Measurements from ENCODE around the gene ANXA9.

DNA sequence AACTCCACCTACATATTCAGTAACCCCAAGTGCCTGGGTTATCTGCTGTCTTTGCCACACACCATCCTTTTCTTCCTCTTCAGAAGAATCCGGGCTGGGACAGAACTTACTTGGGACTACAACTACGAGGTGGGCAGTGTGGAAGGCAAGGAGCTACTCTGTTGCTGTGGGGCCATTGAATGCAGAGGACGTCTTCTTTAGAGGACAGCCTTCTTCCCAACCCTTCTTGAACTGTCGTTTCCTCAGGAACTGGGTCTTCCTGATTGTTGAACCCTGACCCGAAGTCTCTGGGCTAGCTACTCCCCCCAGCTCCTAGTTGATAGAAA lies 18.0 kb upstream of the ANXA9 start:
- TF ChIP-seq, protein P1, sequence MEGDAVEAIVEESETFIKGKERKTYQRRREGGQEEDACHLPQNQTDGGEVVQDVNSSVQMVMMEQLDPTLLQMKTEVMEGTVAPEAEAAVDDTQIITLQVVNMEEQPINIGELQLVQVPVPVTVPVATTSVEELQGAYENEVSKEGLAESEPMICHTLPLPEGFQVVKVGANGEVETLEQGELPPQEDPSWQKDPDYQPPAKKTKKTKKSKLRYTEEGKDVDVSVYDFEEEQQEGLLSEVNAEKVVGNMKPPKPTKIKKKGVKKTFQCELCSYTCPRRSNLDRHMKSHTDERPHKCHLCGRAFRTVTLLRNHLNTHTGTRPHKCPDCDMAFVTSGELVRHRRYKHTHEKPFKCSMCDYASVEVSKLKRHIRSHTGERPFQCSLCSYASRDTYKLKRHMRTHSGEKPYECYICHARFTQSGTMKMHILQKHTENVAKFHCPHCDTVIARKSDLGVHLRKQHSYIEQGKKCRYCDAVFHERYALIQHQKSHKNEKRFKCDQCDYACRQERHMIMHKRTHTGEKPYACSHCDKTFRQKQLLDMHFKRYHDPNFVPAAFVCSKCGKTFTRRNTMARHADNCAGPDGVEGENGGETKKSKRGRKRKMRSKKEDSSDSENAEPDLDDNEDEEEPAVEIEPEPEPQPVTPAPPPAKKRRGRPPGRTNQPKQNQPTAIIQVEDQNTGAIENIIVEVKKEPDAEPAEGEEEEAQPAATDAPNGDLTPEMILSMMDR (IDR thresholded peaks at IDR 0.05): no peak
- no peak for TF ChIP-seq POLR2A (IDR thresholded peaks at IDR 0.05)
